DND-41 (cell line): ENCODE measurements around the gene NTSR1.

ENCODE experiments used
- ATAC-seq: fragments of 200-7000 bp; cut with Tn5 transposase; 3 replicates; pipeline ENCODE4 v1.9.1; 2021; ENCODE audit warnings: low read depth; ENCODE audit not compliant: insufficient read depth
- DNase-seq: peaks from one replicate; pipeline ENCODE4 v3.0.0-alpha.2; 2020
- H2AFZ ChIP-seq: 2 replicates; pipeline ENCODE4 v1.6.0; 2012; ENCODE audit warnings: low read depth, low read length
- H3K27ac ChIP-seq: 2 replicates; pipeline ENCODE4 v1.5.1; 2012; ENCODE audit warnings: low read length, inconsistent platforms
- H3K27me3 ChIP-seq: fragments of 200-600 bp; sonication (generic); 2 replicates; pipeline ENCODE4 v1.6.0; 2012; ENCODE audit warnings: low read length, mild to moderate bottlenecking, inconsistent platforms; ENCODE audit not compliant: insufficient read depth, poor library complexity
- H3K36me3 ChIP-seq: 2 replicates; pipeline ENCODE4 v1.5.1; 2012; ENCODE audit warnings: low read length, inconsistent platforms; ENCODE audit not compliant: insufficient read depth
- H3K4me1 ChIP-seq: 2 replicates; pipeline ENCODE4 v1.5.1; 2012; ENCODE audit warnings: mild to moderate bottlenecking, low read length; ENCODE audit not compliant: insufficient read depth
- H3K4me2 ChIP-seq: 2 replicates; pipeline ENCODE4 v1.6.0; 2012; ENCODE audit warnings: mild to moderate bottlenecking, moderate library complexity, low read length, inconsistent platforms; ENCODE audit not compliant: insufficient read depth
- H3K4me3 ChIP-seq, 2 experiments: fragments of 200-600 bp in 1 of 2; shearing (Covaris generic) in 1 of 2; 2 replicates each; pipeline ENCODE4 v1.5.1; 2012 to 2016; ENCODE audit warnings: inconsistent platforms in 2 of 2, low read length in 2 of 2, mild to moderate bottlenecking in 2 of 2, low read depth in 1 of 2, moderate library complexity in 1 of 2
- H3K79me2 ChIP-seq: 2 replicates; pipeline ENCODE4 v1.6.0; 2012; ENCODE audit warnings: low read length, inconsistent platforms; ENCODE audit not compliant: insufficient read depth
- H3K9ac ChIP-seq: 2 replicates; pipeline ENCODE4 v1.6.0; 2012; ENCODE audit warnings: low read depth, mild to moderate bottlenecking, inconsistent platforms, low read length, moderate library complexity
- H3K9me3 ChIP-seq: 2 replicates; pipeline ENCODE4 v1.5.1; 2012; ENCODE audit warnings: low read length, moderate library complexity, mild to moderate bottlenecking, inconsistent platforms; ENCODE audit not compliant: insufficient read depth, severe bottlenecking
- H4K20me1 ChIP-seq: 2 replicates; pipeline ENCODE4 v1.6.0; 2012; ENCODE audit warnings: low read length; ENCODE audit not compliant: insufficient read depth
- EZH2 ChIP-seq: IDR thresholded peaks from 3 replicates; pipeline ENCODE4 v1.6.1; 2012; ENCODE audit warnings: borderline replicate concordance, low read depth, mild to moderate bottlenecking, moderate library complexity, low read length, inconsistent platforms; ENCODE audit not compliant: severe bottlenecking
- TF ChIP-seq, protein P1 (sequence below): IDR thresholded peaks from 2 replicates; pipeline ENCODE4 v1.5.1; 2012; ENCODE audit warnings: borderline replicate concordance, low read length, moderate library complexity, mild to moderate bottlenecking; ENCODE audit not compliant: poor library complexity, severe bottlenecking; ENCODE audit errors: extremely low read depth

NTSR1 gene

GRCh38 chr20:62791301-62792181, 82.9 kb downstream of the NTSR1 start:
- Histone ChIP-seq H3K27me3 (no peaks in the 10 kb centered on the region), H3K4me2 (no peak overlapping the region), H3K27ac (no peak overlapping the region), H2AFZ (no peak overlapping the region), H3K9ac (no peak overlapping the region), H3K9me3 (no peaks in the 10 kb centered on the region), H3K79me2 (peaks cover 6% of the 10 kb centered on the region; the same call in 1 of the 2 replicates), H3K4me1 (peaks cover 30% of the 10 kb centered on the region), H4K20me1 (no peaks in the 10 kb centered on the region), H3K36me3 (no peaks in the 10 kb centered on the region), H3K4me3 (no peak overlapping the region)
- ATAC-seq, result peak; percentile 50
- DNase-seq, result peak; percentile 87
- TF ChIP-seq, protein P1, sequence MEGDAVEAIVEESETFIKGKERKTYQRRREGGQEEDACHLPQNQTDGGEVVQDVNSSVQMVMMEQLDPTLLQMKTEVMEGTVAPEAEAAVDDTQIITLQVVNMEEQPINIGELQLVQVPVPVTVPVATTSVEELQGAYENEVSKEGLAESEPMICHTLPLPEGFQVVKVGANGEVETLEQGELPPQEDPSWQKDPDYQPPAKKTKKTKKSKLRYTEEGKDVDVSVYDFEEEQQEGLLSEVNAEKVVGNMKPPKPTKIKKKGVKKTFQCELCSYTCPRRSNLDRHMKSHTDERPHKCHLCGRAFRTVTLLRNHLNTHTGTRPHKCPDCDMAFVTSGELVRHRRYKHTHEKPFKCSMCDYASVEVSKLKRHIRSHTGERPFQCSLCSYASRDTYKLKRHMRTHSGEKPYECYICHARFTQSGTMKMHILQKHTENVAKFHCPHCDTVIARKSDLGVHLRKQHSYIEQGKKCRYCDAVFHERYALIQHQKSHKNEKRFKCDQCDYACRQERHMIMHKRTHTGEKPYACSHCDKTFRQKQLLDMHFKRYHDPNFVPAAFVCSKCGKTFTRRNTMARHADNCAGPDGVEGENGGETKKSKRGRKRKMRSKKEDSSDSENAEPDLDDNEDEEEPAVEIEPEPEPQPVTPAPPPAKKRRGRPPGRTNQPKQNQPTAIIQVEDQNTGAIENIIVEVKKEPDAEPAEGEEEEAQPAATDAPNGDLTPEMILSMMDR, result peak; percentile 97
- no peak for TF ChIP-seq EZH2

DNA sequence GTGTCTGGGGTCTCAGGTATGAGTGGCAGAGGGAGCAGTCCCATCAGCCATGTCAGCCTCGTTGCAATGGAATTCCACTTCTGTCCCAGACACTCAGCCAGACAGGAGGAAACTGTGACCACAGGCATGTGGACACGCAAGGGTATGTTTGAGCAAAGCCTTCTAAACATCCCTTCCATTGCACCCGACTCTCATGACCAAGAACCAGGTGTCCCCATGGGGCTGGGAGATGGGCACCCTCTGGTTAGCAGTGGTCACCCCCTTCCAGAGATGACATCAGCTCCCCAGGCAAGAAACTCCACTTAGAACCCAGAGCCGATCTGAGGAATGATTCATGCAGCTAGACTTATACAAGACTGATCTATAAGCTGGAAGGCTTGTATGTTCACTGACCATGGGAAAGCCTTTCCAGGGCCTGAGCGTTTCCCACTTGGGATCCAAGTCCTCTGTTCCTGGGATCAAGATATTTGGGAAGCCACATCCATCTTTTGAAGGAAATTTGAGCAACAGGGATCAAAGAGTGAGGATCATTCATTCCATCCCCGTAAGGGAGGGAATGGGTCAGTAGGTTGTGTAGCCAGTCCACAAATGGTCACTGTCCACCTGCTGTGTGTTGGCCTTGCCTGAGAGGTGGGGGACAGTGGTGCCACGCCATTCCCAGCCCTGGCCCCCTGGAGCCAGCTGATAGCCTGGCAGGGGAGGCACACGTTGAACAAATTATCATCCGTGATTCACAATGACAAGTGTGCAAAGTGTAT, 83.7 kb downstream of the NTSR1 start:
- H2AFZ ChIP-seq, result no peak overlapping the region
- TF ChIP-seq EZH2, result no peak
- TF ChIP-seq, protein P1, result no peak
- H3K4me1 ChIP-seq, result peaks cover 36% of the 10 kb centered on the region
- peaks cover 5% of the 10 kb centered on the region; the same call in 1 of the 2 replicates for H3K36me3 ChIP-seq
- no peak overlapping the region for H3K4me2 ChIP-seq
- DNase-seq (no peak), ATAC-seq (no peak)
- no peaks in the 10 kb centered on the region for H3K9me3 ChIP-seq
- H3K27me3 ChIP-seq, result no peaks in the 10 kb centered on the region
- no peak overlapping the region for H3K27ac ChIP-seq
- H3K79me2 ChIP-seq, result peaks cover 11% of the 10 kb centered on the region
- H3K4me3 ChIP-seq, result no peak overlapping the region
- H3K9ac ChIP-seq, result no peak overlapping the region
- H4K20me1 ChIP-seq, result 0 out of 2 replicates have a peak, but pooled peaks cover 5% of the 10 kb centered on the region

DNA sequence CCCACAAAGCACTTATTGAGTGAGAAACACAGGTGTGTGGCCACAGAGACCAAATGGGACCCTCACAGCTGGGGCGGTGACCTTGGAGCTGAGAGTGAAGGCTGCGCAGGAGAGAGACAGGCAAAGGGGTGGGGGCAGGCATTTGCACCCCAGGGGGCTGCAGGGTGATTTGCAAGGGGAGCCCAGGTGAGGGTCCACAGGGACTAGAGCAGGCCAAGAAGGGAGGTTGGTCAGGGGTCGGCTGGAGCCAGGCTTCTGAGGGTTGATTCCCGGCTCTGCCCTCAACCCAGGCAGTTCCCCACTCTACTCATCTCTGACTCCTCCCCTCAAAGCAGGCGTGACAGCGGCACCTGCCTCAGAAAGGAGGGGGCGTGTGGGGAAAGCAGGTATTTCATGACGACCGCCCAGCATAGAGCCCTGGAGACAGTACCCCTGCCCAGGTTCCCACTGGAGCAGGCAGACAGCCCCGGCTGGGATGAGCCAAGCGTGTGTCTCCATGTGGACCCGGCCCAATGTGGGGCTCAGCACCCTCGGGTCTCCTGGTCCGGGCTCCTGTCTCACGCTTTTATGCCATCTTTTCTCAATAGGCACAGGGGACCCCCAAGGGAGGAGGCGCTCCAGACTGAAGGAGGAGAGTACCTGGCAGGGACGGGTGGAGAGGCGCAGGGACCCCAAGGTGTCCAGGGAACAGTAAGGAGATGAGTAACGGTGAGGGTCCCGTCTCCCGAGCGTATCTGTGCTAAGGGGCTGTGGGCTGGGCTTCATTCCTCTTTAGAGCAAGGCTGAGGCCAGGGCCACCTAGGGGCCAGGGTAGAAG, 84.5 kb downstream of the NTSR1 start:
- no peak for DNase-seq

More for the DNA sequence above, 84.5 kb downstream of the NTSR1 start:
- peaks cover 19% of the 10 kb centered on the region for H3K79me2 ChIP-seq
- TF ChIP-seq, protein P1, result peak; percentile 17
- TF ChIP-seq EZH2, result no peak
- H3K9me3 ChIP-seq, result no peaks in the 10 kb centered on the region
- peaks cover 44% of the 10 kb centered on the region for H3K4me1 ChIP-seq
- no peak for ATAC-seq
- peak overlapping the region; percentile 48 for H3K9ac ChIP-seq
- no peaks in the 10 kb centered on the region for H3K27me3 ChIP-seq
- H2AFZ ChIP-seq, result no peak overlapping the region
- peak overlapping the region; percentile 67 for H3K27ac ChIP-seq
- H3K36me3 ChIP-seq, result peaks cover 13% of the 10 kb centered on the region
- H3K4me3 ChIP-seq, result peak overlapping the region in 1 of 2 experiments; percentile 57; a peak in 1 of 4 replicates
- H3K4me2 ChIP-seq, result peak overlapping the region; percentile 78
- H4K20me1 ChIP-seq, result peaks cover 13% of the 10 kb centered on the region
